HepG2 (cell line): ENCODE data around the gene RPS6KA2. TPM values are rescaled to one million over a fixed set of nuclear protein-coding genes. Genes with fewer than 3 reads are reported as not detected.

Experiments
- ATAC-seq: fragments of 200-7000 bp; cut with Tn5 transposase; 3 replicates; pipeline ENCODE4 v1.9.1; 2020; ENCODE audit warnings: mild to moderate bottlenecking, moderate library complexity
- BruUV-seq: library from RNA; stranded (reverse); fragments of 400-500 nt; replicated peaks from 2 replicates; lab custom pipeline; 2021; lab: Mats Ljungman, UMichigan
- CTCF ChIA-PET: fragments of 300-600 bp; formaldehyde crosslinking; extraction: SDS; loops from one replicate; lab custom pipeline; 2021; ENCODE audit warnings: low total read pairs, inconsistent platforms, low intra/inter-chr PET ratio; lab: Yijun Ruan, JAX
- POLR2A ChIA-PET: fragments of 350-600 bp; sonication (Branson Sonifier 250); formaldehyde crosslinking; loops from one replicate; lab custom pipeline; 2020; ENCODE audit warnings: antibody characterized with exemption, inconsistent platforms; lab: Yijun Ruan, JAX
- DNase-seq: peaks from one replicate; pipeline ENCODE4 v3.0.0-alpha.2; 2015; ENCODE audit warnings: low spot score
- FAIRE-seq: peaks from 3 replicates; lab custom pipeline; 2011; peaks lifted over from hg19 to GRCh38; lab: Jason Lieb, UNC
- H2AFZ ChIP-seq: one replicate; pipeline ENCODE4 v1.6.1; 2011; ENCODE audit warnings: low read length, inconsistent platforms
- H3K27ac ChIP-seq: fragments of 300-600 bp; 3 replicates; pipeline ENCODE4 v1.8.0; 2011; ENCODE audit warnings: mixed run types, mild to moderate bottlenecking, mixed read lengths, low read length, inconsistent platforms; ENCODE audit not compliant: insufficient read depth; ENCODE audit errors: extremely low read length
- H3K27me3 ChIP-seq, 2 experiments: fragments of 200-600 bp in 1 of 2; 2 replicates in 1 of 2; 3 replicates in 1 of 2; pipeline versions ENCODE4 v1.6.0 to v1.8.0; 2011; ENCODE audit warnings: low read length in 2 of 2, mild to moderate bottlenecking in 2 of 2, moderate library complexity in 2 of 2, inconsistent platforms in 1 of 2; ENCODE audit not compliant: insufficient read depth in 2 of 2, control insufficient read depth in 1 of 2
- H3K36me3 ChIP-seq, 2 experiments: fragments of 200-600 bp in 1 of 2; replicated peaks in 1 of 2; 2 replicates in 1 of 2; 3 replicates in 1 of 2; pipeline versions ENCODE4 v1.5.1 to v1.8.0; 2011; ENCODE audit warnings: low read length in 2 of 2, inconsistent platforms in 1 of 2; ENCODE audit not compliant: insufficient read depth in 2 of 2, control insufficient read depth in 1 of 2
- H3K4me1 ChIP-seq: 2 replicates; pipeline ENCODE4 v1.5.1; 2012; ENCODE audit warnings: low read length, inconsistent platforms; ENCODE audit not compliant: insufficient read depth
- H3K4me2 ChIP-seq: 2 replicates; pipeline ENCODE4 v1.6.0; 2011; ENCODE audit warnings: low read depth, low read length, inconsistent platforms
- H3K4me3 ChIP-seq, 3 experiments: fragments of 200-600 bp in 1 of 3; sonication (generic), shearing (Covaris generic) in 1 of 3; replicated peaks in 1 of 3; 2 replicates each; pipeline ENCODE4 v1.5.1; 2011 to 2016; ENCODE audit warnings: low read length in 3 of 3, inconsistent platforms in 2 of 3, low read depth in 2 of 3, mild to moderate bottlenecking in 2 of 3, control low read depth in 1 of 3, mixed read lengths in 1 of 3; ENCODE audit not compliant: insufficient read depth in 1 of 3
- H3K79me2 ChIP-seq: one replicate; pipeline ENCODE4 v1.6.1; 2011; ENCODE audit warnings: low read length, inconsistent platforms; ENCODE audit not compliant: insufficient read depth
- H3K9ac ChIP-seq: 2 replicates; pipeline ENCODE4 v1.6.0; 2011; ENCODE audit warnings: mild to moderate bottlenecking, low read depth, low read length, inconsistent platforms; ENCODE audit not compliant: insufficient read depth
- H3K9me3 ChIP-seq: 2 replicates; pipeline ENCODE4 v1.5.1; 2012; ENCODE audit warnings: mild to moderate bottlenecking, low read length
- H4K20me1 ChIP-seq: 2 replicates; pipeline ENCODE4 v1.6.0; 2011; ENCODE audit warnings: inconsistent platforms, mild to moderate bottlenecking, low read length, moderate library complexity; ENCODE audit not compliant: insufficient read depth
- ETV6 ChIP-seq: sonication (generic); formaldehyde crosslinking; conservative IDR thresholded peaks from 2 replicates; pipeline ENCODE4 v1.4.0; 2020; ENCODE audit warnings: missing genetic modification reagents
- FIP1L1 ChIP-seq: fragments of 200-400 bp; formaldehyde crosslinking; IDR thresholded peaks from 2 replicates; pipeline ENCODE4 v1.6.1; 2018; ENCODE audit warnings: low read depth, mild to moderate bottlenecking, low read length, moderate library complexity, borderline replicate concordance; ENCODE audit not compliant: insufficient read depth
- GZF1 ChIP-seq: sonication (generic); formaldehyde crosslinking; IDR thresholded peaks from 2 replicates; pipeline ENCODE4 v1.5.1; 2020; ENCODE audit warnings: mild to moderate bottlenecking, missing genetic modification reagents
- KDM5B ChIP-seq: sonication (generic); formaldehyde crosslinking; IDR thresholded peaks from 2 replicates; pipeline ENCODE4 v1.4.0; 2020; ENCODE audit warnings: missing genetic modification reagents, mild to moderate bottlenecking, borderline replicate concordance
- POLR2A ChIP-seq, 2 experiments: IDR thresholded peaks; 2 replicates each; pipeline ENCODE4 v1.6.1; 2011; ENCODE audit warnings: low read depth in 2 of 2, low read length in 2 of 2, mild to moderate bottlenecking in 1 of 2, moderate library complexity in 1 of 2; ENCODE audit not compliant: insufficient read depth in 1 of 2
- RAD21 ChIP-seq: fragments of 450-650 bp; formaldehyde crosslinking; IDR thresholded peaks from 2 replicates; pipeline ENCODE4 v1.5.0; 2020; ENCODE audit warnings: mild to moderate bottlenecking
- SMAD1 ChIP-seq: sonication (generic); formaldehyde crosslinking; IDR thresholded peaks from 2 replicates; pipeline ENCODE4 v1.4.0; 2020; ENCODE audit warnings: missing genetic modification reagents, low read depth, mild to moderate bottlenecking, borderline replicate concordance
- SRY ChIP-seq: sonication (generic); formaldehyde crosslinking; IDR thresholded peaks from 2 replicates; pipeline ENCODE4 v1.8.0; 2022; ENCODE audit warnings: mild to moderate bottlenecking, missing genetic modification reagents
- ZBTB3 ChIP-seq: sonication (generic); formaldehyde crosslinking; IDR thresholded peaks from 2 replicates; pipeline ENCODE4 v1.4.0; 2020; ENCODE audit warnings: low read depth, mild to moderate bottlenecking, moderate library complexity, missing genetic modification reagents, borderline replicate concordance
- ZNF782 ChIP-seq: sonication (generic); formaldehyde crosslinking; IDR thresholded peaks from 2 replicates; pipeline ENCODE4 v1.4.0; 2020; ENCODE audit warnings: missing genetic modification reagents, mild to moderate bottlenecking, borderline replicate concordance
- WGBS: methylation state at CpG from one replicate; pipeline ENCODE4 v1.1.6; 2017; ENCODE audit warnings: low lambda C conversion rate; 5-methylcytosine and 5-hydroxymethylcytosine counted together
- in situ Hi-C: cut with HindIII; loops from 2 replicates; pipeline ENCODE4 v1.10.0; 2017; ENCODE audit warnings: low pct_unique_long_range_greater_than_20kb; ENCODE audit not compliant: extremely low pct_ligation_motif_present
- intact Hi-C: fragments of 100-400 bp; cut with micrococcal nuclease; formaldehyde crosslinking; loops from one replicate; pipeline ENCODE4 v1.10.0; 2022; ENCODE audit not compliant: unreplicated experiment
- polyA plus RNA-seq, 8 experiments: library from polyadenylated mRNA; depleted of rRNA in 3 of 8; stranded (reverse) in 7 of 8; unstranded in 1 of 8; fragments of >200 nt; fragmentation: Illumina TruSeq in 4 of 8; extraction: Trizol in 4 of 8; gene quantifications; 2 replicates each; pipeline versions ENCODE4 v1.2.1 to v1.2.3, GENCODE V29; 2011 to 2016; ENCODE audit warnings: low read depth in 4 of 8, missing spikeins in 1 of 8, mixed read lengths in 1 of 8; ENCODE audit not compliant: insufficient read depth in 1 of 8
- total RNA-seq, 5 experiments: library from RNA; depleted of rRNA; stranded (reverse); fragments of >200 nt; fragmentation: Illumina TruSeq; extraction: Trizol; gene quantifications; 2 replicates each; pipeline ENCODE4 v1.2.3, GENCODE V29; 2016; ENCODE audit warnings: low read depth in 1 of 5
- TF ChIP-seq, protein P1 (sequence below): sonication (generic); formaldehyde crosslinking; conservative IDR thresholded peaks from 2 replicates; pipeline ENCODE4 v1.8.1; 2023; ENCODE audit warnings: missing genetic modification reagents
- TF ChIP-seq, protein P2 (sequence below): IDR thresholded peaks from 2 replicates; pipeline ENCODE4 v1.6.1; 2018; ENCODE audit warnings: missing genetic modification reagents, mild to moderate bottlenecking, missing compliant biosample characterization
- TF ChIP-seq, protein P3 (sequence below), 2 experiments: IDR thresholded peaks; 2 replicates each; pipeline ENCODE4 v1.6.1; 2011 to 2012; ENCODE audit warnings: low read length in 2 of 2, borderline replicate concordance in 1 of 2, low read depth in 1 of 2, mild to moderate bottlenecking in 1 of 2, moderate library complexity in 1 of 2
- TF ChIP-seq, protein P4 (sequence below): sonication (generic); formaldehyde crosslinking; IDR thresholded peaks from 2 replicates; pipeline ENCODE4 v1.8.0; 2022; ENCODE audit warnings: mild to moderate bottlenecking, missing genetic modification reagents, borderline replicate concordance

Gene RPS6KA2
- total and polyA plus RNA-seq, 2 of the 13 experiments (the other 11 are each of a cell fraction or from before 2014, with no cell fraction given), result 0.22 to 0.38 TPM

DNA sequence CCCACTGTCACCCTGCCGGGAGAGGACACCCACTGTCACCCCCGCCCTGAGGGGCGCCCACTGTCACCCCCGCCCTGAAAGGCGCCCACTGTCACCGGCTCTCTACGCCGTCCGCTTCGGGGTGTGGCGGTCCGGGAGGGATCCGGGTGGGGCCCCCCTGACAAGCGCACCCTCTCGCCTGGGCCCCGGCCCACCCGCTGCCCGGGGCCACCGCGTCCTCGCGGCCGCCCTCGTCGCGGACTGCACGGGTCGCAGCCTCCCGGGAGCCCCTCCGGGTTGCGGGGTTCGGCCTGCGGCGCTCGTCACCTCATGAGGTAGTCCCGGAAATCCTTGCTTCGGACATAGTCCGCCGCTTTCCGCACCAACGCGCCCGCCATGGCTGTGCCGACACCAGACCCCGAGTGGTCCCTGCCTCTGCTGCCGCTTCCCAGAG lies 244.5 kb downstream of the RPS6KA2 start:
- Histone ChIP-seq H4K20me1 (no peaks in the 10 kb centered on the region; the same call in 1 of the 2 replicates), H3K9me3 (no peaks in the 10 kb centered on the region), H3K9ac (peak overlapping the region; percentile 86), H3K79me2 (peaks cover 57% of the 10 kb centered on the region), H2AFZ (no peak overlapping the region), H3K36me3 (0 out of 5 replicates have a peak, but pooled peaks cover 0 to 1% of the 10 kb centered on the region in 2 experiments), H3K4me1 (peaks cover 69% of the 10 kb centered on the region), H3K27ac (peak overlapping the region; percentile 78), H3K27me3 (no peaks in the 10 kb centered on the region; a peak in 1 of 5 replicates), H3K4me2 (peak overlapping the region; percentile 97), H3K4me3 (peak overlapping the region; percentile 98 to 100 (median 99))
- BruUV-seq, result no TSS peak
- ATAC-seq (no peak; the same call in 2 of the 3 replicates), FAIRE-seq (no peak), DNase-seq (no peak)
- ChIA-PET POLR2A (interaction anchor here (1.9 to 3.9 kb wide), 2 partner anchors 17 to 18 kb away, joined by 18 to 29 read pairs; no protein-coding TSS in a partner anchor), CTCF (interaction anchor here (1.3 to 3.2 kb wide), 5 partner anchors 18 to 107 kb away, joined by 5 to 20 read pairs (median 17); no protein-coding TSS in a partner anchor)
- in situ Hi-C loops, result no loop called here
- intact Hi-C loops, result loop anchor here (1.0 to 5.0 kb wide), 3 partner anchors 18 to 105 kb away; no protein-coding TSS in a partner anchor
- WGBS, result 0% methylated on average over 16 of the region's 46 CpGs
- TF ChIP-seq, protein P1, sequence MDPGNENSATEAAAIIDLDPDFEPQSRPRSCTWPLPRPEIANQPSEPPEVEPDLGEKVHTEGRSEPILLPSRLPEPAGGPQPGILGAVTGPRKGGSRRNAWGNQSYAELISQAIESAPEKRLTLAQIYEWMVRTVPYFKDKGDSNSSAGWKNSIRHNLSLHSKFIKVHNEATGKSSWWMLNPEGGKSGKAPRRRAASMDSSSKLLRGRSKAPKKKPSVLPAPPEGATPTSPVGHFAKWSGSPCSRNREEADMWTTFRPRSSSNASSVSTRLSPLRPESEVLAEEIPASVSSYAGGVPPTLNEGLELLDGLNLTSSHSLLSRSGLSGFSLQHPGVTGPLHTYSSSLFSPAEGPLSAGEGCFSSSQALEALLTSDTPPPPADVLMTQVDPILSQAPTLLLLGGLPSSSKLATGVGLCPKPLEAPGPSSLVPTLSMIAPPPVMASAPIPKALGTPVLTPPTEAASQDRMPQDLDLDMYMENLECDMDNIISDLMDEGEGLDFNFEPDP (CRISPR knock-in tag), result 0 out of 2 replicates have a peak, but pooled peaks have one; percentile 85
- TF ChIP-seq GZF1 (no peak), ETV6 (CRISPR knock-in tag) (0 out of 2 replicates have a peak, but pooled peaks have one; percentile 4), SMAD1 (CRISPR knock-in tag) (no peak), KDM5B (CRISPR knock-in tag) (0 out of 2 replicates have a peak, but pooled peaks have one; percentile 6), FIP1L1 (no peak), POLR2A (IDR thresholded peaks at IDR 0.05; ENCODE audit: insufficient read depth in 1 of 2, low read depth in 2 of 2, low read length in 2 of 2) (peak in 1 of 2 experiments; percentile 92; a peak in 2 of 4 replicates), ZBTB3 (CRISPR knock-in tag) (no peak), ZNF782 (peak; percentile 59; the same call in 1 of the 2 replicates), RAD21 (CRISPR knock-in tag) (peak; percentile 42), SRY (CRISPR knock-in tag) (0 out of 2 replicates have a peak, but pooled peaks have one; percentile 16)
- TF ChIP-seq, protein P2, sequence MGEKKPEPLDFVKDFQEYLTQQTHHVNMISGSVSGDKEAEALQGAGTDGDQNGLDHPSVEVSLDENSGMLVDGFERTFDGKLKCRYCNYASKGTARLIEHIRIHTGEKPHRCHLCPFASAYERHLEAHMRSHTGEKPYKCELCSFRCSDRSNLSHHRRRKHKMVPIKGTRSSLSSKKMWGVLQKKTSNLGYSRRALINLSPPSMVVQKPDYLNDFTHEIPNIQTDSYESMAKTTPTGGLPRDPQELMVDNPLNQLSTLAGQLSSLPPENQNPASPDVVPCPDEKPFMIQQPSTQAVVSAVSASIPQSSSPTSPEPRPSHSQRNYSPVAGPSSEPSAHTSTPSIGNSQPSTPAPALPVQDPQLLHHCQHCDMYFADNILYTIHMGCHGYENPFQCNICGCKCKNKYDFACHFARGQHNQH (CRISPR knock-in tag), result peak; percentile 48; the same call in 1 of the 2 replicates
- TF ChIP-seq, protein P3, sequence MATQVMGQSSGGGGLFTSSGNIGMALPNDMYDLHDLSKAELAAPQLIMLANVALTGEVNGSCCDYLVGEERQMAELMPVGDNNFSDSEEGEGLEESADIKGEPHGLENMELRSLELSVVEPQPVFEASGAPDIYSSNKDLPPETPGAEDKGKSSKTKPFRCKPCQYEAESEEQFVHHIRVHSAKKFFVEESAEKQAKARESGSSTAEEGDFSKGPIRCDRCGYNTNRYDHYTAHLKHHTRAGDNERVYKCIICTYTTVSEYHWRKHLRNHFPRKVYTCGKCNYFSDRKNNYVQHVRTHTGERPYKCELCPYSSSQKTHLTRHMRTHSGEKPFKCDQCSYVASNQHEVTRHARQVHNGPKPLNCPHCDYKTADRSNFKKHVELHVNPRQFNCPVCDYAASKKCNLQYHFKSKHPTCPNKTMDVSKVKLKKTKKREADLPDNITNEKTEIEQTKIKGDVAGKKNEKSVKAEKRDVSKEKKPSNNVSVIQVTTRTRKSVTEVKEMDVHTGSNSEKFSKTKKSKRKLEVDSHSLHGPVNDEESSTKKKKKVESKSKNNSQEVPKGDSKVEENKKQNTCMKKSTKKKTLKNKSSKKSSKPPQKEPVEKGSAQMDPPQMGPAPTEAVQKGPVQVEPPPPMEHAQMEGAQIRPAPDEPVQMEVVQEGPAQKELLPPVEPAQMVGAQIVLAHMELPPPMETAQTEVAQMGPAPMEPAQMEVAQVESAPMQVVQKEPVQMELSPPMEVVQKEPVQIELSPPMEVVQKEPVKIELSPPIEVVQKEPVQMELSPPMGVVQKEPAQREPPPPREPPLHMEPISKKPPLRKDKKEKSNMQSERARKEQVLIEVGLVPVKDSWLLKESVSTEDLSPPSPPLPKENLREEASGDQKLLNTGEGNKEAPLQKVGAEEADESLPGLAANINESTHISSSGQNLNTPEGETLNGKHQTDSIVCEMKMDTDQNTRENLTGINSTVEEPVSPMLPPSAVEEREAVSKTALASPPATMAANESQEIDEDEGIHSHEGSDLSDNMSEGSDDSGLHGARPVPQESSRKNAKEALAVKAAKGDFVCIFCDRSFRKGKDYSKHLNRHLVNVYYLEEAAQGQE (IDR thresholded peaks at IDR 0.05; ENCODE audit: borderline replicate concordance in 1 of 2, low read depth in 1 of 2, low read length in 2 of 2), result peak in 1 of 2 experiments; percentile 27; a peak in 1 of 4 replicates
- TF ChIP-seq, protein P4, sequence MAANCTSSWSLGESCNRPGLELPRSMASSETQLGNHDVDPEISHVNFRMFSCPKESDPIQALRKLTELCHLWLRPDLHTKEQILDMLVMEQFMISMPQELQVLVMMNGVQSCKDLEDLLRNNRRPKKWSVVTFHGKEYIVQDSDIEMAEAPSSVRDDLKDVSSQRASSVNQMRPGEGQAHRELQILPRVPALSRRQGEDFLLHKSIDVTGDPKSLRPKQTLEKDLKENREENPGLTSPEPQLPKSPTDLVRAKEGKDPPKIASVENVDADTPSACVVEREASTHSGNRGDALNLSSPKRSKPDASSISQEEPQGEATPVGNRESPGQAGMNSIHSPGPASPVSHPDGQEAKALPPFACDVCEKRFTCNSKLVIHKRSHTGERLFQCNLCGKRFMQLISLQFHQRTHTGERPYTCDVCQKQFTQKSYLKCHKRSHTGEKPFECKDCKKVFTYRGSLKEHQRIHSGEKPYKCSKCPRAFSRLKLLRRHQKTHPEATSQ (CRISPR knock-in tag), result 0 out of 2 replicates have a peak, but pooled peaks have one; percentile 4
